HG02938 (cell line): ENCODE results near the gene POU2F1.
"Not testable (repeated sequence)": the region's sequence is repeated elsewhere in the genome, so short reads cannot be mapped to it uniquely, and the experiment has no call there.

Experiments
- ATAC-seq: cut with Tn5 transposase; IDR thresholded peaks from one replicate; pipeline ENCODE4 v1.9.1; 2021; ENCODE audit warnings: mild to moderate bottlenecking, moderate library complexity; ENCODE audit not compliant: unreplicated experiment

POU2F1 gene

DNA sequence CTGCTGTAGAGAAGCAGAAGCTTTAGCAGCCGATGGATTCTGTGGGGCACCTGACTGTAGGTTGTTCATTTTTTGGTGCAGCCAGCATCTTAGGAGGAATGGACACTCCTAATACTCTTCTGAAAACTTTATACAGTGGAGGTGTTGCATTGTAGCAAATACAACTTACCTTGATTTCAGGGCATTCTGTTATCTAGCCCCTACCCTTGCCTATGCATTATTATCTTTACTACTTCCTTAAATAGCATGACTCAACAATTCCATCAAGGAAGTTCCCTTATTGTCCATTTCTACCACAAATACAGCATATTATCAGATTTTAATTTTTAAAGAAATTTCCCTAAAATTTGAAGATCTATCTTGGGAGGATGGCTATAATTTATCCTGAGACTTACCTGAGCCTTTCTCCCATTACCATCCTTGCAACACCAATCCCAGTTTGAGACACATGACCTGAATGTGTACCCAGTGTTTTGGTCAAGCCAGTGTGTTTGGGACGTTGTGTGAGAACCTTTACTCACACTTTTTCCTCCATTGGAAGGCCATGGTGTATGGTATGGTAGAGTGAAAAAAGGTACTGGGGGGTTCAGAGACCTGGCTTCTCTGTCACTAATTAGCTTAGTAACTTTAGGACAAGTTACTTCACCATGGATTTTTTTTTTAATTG is 9.2 kb downstream of the POU2F1 start:
- ATAC-seq = no peak

DNA sequence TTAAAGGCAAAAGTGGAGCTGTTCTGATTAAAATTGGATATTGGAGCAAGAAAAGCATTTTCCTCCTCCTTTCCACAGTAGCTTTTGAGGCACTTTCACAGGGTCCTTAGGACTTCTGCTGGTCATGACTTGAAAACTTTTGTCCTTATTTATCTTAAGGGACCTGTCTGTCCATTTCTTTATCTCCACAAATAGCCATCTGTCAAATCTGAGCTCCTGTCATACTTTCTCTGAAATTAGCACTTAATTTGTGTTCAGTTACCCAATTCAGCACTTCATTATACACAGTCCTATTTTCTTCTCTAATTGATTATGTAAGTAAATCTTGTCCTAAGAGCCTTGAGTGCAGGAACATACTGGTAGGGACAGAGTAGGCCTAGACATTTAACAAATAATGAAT is 9.8 kb downstream of the POU2F1 start:
- no peak for ATAC-seq

DNA sequence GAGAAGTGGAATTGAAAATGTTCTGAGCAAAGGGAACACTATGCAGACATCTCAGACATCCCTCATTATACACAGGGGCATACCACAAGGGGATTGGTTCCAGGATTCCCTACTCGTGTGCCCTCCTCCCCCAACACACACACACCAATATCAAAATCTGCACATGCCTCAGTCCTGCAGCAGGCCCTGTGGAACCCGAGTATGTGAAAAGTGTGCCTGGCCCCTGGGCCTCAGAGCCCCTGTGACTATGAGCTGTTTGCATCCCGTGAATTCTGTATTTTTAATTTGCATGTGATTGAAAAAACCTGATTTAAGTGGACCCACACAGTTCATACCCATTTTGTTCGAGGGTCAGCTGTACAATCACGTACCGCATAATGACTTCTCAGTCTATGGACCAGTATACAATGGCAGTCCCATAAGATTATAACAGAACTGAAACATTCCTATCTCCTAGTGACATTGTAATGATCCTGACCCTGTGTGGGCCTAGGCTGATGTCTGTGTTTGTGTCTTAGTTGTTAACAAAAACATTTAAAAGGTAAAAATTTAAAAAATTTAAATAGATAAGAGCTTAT is 11.3 kb downstream of the POU2F1 start:
- ATAC-seq = no peak

DNA sequence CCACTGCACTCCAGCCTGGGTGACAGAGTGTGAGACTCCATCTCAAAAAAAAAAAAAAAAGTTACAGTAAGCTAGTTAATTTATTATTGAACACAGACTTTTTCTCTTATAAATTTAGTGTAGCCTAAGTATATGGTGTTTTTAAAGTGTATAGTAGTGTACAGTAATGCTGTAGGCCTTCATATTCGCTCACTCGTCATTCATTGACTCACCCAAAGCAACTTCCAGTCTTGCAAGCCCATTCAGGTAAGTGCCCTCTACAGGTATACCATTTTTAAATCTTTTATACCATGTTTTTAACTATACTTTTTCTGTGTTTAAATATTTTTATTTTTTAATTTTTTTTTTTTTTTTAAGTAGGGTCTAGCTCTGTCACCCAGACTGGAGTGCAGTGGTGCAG is 12.1 kb downstream of the POU2F1 start:
- no peak for ATAC-seq

DNA sequence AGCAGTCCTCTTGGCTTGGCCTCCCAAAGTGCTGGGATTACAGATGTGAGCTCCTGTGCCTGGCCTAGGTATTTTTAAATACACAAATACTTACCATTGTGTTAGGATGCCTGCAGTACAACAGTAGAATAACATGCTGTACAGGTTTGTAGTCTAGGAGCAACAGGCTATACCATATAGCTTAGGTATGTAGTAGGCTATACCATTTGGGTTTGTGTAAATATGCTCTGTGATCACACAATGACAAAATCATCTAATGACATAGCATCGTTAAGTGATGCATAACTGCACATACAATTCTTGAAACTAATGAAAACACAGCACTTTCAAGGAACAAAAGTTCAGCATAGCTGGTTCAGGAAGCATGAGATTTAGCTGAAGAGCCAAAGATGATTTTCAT is 12.7 kb downstream of the POU2F1 start:
- ATAC-seq = no peak

DNA sequence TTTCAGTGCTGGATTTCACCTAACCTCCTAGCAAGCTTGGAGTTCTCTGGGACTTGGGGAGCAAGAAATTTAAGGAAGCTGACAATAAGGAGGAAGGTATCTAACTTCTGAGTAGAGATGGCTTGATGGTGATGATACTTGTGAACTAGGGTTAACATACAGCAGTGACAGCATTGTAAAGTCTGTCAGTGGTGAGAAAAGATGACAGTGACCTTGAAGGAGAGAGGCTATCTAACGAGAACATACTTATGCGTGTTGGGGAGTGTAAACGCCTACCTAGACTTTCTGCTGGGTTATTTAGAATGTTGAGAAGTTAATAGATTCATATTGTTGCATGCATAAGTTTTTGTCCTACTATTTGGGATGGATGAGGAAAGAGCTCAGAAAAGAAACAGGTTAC is 16.3 kb downstream of the POU2F1 start:
- ATAC-seq = no peak

DNA sequence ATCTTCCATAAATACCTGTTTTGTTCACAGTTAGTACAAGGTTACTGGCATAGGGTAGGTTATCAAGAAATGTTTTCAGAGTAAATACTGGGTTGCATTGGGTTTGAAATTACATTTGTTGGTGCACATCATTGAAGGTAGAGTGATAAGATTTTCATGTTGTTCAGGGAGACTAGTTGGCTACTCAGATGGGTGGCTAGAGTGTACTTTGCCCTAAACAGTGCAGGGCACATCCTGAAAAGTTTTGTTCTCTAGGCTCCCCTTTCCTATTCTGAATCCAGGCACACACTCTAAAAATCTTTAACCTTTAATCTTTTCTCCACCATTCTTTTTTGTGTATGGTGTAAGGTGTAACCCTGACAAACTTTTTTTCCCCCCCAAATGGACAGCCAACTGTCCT is 18.0 kb downstream of the POU2F1 start:
- ATAC-seq = no peak

DNA sequence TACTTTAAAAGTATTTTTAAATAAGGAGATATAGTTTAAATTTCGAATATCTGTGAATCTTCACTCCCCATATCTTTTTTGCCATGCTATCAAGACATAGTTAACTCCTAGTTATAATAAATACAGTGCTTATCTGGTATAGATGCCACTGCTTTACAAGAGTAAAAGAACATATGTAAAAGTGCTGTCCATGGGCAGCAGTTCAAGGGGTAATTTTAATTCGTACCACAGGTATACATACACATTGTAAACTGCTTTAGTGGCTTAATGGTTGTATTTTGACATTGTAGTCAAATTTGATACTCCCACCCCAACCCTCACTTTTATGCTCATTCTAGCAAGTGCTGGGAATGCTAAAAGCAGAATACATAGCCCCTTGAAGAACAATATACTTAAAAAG is 18.6 kb downstream of the POU2F1 start:
- no peak for ATAC-seq

DNA sequence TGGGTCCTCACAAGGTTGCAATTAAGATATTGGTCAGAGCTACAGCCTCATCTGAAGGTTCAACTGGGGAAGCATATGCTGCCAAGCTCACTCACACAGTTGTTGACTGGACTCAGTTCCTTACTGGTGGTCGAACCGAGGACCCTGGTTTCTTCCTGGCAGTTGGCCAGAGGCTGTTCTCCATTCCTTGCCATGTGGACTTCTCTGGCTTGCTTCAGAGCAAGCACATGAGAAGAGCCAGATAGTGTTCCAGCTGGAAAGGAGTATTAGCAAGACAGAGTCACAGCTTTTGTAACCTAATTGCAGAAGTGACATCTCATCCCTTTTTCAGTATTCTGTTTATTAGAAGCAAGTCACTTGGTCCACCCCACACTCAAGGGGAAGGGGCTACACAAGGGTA is 23.6 kb downstream of the POU2F1 start:
- no peak for ATAC-seq

DNA sequence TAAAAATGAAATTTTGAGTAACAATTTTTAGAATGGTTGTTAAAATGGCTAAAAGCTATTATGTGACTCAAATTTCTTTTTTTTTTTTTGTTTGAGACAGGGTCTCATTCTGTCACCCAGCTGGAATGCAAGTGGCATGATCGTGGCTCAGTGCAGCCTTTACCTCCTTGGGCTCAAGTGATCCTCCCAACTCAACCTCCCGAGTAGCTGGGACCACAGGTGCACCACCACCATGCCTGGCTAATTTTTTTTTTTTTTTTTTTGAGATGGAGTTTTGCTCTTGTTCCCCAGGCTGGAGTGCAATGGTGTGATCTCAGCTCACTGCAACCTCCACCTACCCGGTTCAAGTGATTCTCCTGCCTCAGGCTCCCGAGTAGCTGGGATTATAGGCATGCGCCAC is 24.5 kb downstream of the POU2F1 start:
- not testable (repeated sequence) for ATAC-seq

DNA sequence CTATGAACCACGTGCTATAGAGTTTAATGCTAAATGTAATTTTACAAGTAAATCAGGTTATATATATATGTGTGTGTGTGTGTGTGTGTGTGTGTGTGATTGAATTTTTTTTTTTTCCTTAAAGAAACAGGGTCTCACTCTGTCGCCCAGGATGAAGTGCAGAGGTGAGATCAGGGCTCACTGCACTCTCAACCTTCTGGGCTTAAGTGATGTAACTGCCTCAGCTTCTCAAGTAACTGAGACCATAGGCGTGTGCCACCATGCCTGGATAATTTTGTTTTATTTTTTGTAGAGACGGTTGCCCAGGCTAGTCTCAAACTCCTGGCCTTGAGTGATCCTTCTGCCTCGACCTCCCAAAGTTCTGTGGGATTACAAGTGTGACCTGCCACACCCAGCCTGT is 26.3 kb downstream of the POU2F1 start:
- ATAC-seq = no peak

DNA sequence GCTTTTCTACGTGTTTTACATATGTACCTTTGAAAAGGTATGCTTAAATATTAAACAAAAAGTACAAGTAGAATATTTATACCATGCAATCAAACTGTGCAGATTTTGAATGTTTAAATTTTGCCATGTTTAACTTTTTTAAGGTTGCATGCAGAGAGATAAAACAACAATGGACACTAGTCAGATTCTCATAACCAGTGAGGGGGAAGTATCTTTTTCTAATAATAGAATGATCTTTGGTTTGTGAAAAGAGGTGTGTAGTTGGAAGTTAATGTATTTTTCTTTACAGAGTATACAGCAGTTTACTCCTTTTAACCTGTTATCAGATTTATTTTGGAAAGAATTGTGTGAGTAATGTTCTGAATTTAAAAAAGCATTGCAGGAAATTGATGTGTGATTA is 27.1 kb downstream of the POU2F1 start:
- ATAC-seq = no peak

DNA sequence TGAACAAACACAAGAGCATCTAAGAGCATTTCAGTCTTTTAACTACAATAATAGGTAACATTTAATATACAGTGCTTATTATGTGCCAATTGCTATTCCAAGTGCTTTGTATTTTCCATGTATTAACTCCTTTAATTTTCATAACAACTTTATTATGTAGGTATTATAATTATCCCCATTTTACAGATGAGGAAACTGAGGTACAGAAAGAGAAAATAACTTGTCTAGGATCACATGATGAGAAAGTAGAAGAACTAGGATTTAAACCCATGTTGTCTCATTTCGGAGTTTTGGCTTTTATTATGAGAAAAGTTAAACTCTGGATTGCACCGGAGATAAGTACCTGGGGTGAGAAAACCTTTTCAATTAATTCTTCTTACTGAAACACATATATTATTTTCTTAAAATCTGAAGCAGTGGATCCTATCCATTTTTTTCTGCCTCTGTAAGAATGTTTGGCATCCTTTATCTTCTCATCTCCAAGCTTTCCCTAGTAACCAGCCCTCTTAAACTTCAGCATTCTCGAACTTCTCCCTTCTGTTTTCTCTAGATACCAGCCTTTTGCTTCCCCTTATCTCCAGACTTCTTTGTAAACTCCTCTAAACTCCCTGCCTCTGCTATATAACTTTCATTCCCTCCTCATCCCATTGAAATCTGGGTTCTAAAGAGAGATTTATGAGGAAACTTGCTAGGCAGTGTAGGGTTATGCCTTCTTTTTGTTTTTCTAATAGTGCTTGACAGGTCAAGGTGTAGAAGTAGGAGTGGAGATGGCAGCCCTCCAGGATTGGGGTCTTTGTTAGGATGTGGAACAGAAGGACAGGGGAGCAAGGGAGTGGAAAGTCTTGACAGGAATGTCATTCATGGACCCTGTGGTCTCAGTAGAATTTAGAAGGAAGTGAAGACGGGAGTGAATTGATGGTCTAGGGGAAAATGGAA is 28.3 kb downstream of the POU2F1 start:
- no peak for ATAC-seq

DNA sequence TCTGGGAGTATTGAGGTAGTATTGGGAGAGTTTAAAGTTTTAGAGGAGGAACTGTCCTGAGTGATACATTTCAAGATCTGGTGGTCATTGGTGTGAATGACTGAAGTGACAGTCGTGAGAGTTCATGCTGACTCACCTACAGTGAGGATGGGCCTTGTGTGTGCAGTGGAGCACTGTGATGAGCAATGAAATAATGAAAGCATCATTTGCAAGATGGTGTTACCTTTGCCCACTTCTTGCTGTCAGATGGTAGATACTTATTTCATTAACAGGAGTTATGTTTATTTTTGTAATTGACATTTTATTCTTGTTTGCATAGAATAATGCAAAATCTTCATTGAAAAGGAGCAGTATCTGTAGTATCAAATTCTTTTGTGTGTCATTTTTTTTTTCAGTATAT is 29.0 kb downstream of the POU2F1 start:
- ATAC-seq = no peak

DNA sequence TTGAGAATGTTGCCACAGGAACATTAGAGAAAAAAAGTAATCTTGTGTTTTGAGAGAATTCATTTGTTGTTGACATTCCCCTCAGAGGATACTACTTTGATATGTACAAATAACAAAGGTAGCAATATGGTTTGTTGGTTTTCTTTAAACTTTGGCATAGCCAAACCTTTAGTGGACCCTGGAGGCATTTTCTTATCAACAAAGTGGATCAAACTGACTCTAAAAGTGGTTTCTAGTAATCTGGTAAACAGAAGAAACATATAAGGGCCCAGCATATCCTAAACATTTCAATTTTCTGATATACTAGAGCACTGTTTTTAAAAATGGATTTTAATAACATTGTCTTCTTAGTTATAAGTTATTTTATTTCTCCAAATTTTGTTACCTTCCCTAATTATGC is 29.8 kb downstream of the POU2F1 start:
- no peak for ATAC-seq

DNA sequence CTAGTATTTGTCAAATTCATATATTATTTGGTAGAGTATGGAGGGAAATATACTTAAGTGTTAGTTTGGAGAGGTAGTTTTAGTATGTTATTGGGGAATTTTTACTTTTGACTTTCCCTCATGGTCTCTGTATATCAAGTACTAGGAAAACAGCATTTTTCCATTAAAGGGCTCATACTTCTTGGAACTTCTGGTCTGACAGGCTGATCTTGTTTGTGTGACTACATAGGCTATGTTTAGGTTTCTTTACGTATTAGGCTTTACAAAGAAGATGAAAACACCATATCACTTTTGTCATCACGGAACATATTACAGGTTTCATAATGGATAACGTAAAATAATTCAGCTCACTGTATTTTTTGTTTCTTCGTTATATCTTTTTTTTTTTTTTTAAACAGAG is 30.8 kb downstream of the POU2F1 start:
- ATAC-seq = no peak

DNA sequence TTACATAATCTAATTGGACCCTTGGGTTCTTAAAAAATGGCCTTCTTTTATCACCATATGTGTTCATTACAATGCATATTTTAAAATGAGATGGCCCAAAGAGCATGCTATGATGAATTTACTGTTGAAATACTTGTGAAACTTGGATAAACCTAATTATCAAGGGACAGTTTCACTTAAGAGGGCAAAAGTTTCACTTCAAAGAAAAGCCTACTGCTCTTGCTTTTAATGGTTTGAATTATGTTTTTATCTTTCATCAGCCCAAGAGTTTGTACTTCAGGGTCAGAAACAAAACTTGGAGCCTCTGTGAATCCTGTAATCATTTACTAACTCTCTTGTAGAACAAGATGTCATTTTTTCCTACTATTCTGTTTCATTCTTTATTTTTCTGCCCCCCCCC is 32.3 kb downstream of the POU2F1 start:
- ATAC-seq = no peak

DNA sequence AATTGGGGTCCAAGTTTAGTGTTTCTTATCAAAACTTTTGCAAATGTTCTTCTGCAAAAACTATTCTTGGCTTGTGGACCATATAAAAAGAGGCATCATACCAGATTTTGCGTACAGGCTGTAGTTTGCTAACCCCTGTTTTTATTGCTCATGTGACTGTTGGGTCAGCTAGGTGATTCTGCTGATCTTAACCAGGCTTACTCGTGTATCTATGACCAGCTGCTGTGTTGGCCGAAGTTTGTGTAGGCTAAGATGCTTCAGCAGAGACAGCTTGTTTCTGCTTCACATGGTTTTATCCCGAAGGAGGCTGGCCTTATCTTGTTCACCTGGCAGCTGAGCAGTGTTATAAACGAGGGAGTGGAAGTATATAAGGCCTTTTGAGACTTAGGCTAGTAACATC is 38.2 kb downstream of the POU2F1 start:
- ATAC-seq = no peak

DNA sequence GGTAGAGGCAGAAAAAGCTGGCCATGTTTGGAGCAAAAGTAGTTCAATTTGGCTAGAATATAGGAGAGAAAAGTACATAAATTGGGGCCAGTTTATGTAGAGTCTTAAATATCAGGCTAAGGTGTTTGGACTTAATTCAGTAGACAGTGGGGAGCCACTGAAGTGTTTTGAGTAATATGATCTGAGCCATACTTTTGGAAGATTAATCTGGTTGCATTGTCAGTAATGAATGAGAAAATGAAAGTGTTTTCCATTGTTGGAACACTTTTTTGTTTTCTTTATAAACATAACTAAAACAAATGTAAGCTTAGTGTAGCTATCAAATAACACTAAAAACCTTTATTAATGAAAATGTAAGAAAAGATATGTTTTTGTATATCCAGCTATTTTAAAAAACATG is 42.1 kb downstream of the POU2F1 start:
- no peak for ATAC-seq

DNA sequence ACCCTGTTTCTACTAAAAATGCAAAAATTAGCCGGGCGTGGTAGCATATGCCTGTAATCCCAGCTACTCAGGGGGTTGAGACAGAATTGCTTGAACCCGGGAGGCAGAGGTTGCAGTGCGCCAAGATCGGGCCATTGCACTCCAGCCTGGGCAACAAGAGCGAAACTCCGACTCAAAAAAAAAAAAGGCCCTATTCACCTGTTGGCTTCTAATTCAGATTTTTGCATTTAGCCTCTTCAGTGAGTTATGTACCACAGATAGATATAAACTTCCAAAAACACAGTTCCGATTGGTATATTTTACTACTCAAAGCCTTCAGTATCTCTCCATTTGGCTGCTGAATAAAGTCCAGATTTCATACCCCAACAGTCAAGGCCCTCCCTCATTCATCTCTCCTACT is 42.7 kb downstream of the POU2F1 start:
- ATAC-seq = no peak

DNA sequence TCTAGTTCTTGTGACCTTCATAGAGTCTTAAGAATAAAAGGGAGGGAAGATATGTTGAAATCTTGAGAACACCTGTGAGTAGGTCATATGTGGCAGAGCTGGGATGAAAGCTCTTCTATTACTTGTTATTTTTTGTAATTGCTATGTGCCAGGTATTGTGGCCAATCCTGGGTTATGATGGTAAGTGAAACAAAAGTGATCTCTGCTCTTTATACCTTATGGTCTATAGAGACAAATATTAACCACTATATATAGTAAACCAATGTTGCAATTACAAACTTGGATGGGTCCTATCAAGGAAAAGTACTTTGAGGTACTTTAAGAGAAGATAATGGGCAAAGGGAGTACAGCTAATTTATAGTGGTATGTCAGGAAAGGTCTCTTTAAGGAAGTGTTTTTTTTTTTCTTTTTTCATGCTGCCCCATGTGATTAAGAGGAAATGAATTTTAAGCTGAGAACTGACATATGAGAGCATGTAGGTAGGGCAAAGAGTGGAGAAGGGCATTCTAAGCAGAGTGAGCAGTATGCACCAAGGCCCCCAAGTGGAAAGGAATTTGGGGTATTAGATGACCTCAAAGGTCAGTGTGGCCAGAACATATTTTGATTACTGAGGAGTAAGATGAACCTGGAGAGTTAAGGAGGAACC is 43.3 kb downstream of the POU2F1 start:
- no peak for ATAC-seq

DNA sequence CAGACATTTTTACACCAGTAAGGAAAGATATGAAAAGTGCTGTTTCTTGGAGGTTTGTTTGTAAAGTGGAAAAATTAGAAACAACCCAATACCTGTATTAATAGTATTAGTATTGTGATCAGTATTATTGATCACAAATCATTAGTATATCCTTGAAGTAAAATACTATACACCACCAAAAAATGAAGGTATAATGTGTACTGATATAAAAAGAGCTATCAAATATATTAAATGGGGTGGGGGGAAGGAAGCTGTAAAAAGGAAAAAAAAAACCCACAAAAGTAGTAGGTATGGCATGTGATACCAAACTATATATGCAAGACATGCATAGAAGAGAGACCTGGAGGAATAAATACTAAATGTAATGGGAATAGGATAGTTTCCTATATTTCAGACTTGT is 46.3 kb downstream of the POU2F1 start:
- ATAC-seq = no peak
